ENCODE measurements around the gene ORMDL3. TPM values are rescaled to one million over a fixed set of nuclear protein-coding genes. Genes with fewer than 3 reads are reported as not detected.
A peak's percentile ranks its signal among the peaks of the same experiment; 100 is the strongest.

The ORMDL3 gene
- total RNA-seq, 2 experiments from 2014 or later: 62.6 to 65.9 TPM

DNA sequence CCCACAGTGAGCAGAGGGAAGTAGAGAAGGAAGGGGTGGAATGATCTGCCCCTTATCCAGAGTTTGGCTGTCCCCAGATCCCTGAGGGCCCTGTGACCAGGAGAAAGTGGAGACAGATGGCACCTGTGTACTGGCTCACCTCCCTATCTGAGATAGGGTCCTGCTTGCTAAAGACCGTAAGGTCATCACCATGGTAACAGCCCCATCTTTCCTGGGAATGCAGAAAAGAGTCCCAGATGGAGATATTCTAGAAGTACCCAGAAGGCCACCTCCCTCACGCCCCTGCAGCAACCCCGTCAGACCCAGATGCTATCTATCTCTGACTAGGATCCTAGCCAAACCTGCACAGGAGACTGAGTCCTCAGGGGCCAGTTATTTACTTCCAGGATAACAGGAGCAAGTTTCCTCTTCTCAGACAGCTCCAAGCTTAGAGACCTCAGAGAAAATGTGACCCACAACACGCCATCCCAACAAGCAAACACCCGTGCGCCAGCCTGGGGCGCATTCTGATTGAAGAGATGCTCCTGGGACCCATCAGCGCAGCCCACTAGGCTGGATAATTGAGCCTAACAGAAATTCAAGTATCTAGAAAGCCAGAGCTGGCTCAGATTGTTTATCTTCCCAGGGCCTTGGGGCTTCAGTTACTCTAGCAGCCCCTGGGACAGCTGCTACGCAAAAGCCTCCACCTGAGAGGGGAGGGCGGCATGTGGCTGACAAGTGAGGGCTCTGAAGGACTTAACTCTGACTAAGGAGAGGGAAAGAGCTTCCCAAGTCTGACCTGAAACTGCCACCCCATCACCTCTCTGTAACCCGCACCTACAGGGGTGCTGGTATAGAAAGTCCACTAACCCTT lies 1.9 kb downstream of the ORMDL3 start:
- no peak for DNase-seq (ENCODE audit: low spot score)
- Histone ChIP-seq H3K27ac (ENCODE audit: low read depth, low read length, poor library complexity, severe bottlenecking) (peak overlapping the region; percentile 65), H4K20me1 (ENCODE audit: insufficient read depth, low read length) (no peaks in the 10 kb centered on the region), H3K36me3 (ENCODE audit: insufficient read depth, low read length) (peaks cover 38% of the 10 kb centered on the region), H3K4me1 (ENCODE audit: insufficient read depth, low read length, poor library complexity, severe bottlenecking) (peaks cover 49% of the 10 kb centered on the region), H2AFZ (ENCODE audit: low read length) (no peak overlapping the region; the same call in 1 of the 2 replicates), H3K79me2 (ENCODE audit: insufficient read depth, low read depth, low read length) (peaks cover 35% of the 10 kb centered on the region), H3K9me3 (ENCODE audit: low read length) (no peaks in the 10 kb centered on the region), H3K9me2 (ENCODE audit: insufficient read depth, low read length) (no peaks in the 10 kb centered on the region), H3K4me2 (ENCODE audit: low read length) (peak overlapping the region; percentile 97), H3K4me3 (ENCODE audit: low read depth, low read length, poor library complexity, severe bottlenecking) (peak overlapping the region; percentile 91)
- POLR2A ChIA-PET: interaction anchor here (1.0 to 1.2 kb wide), 2 partner anchors 17 to 30 kb away, joined by 3 read pairs; no protein-coding TSS in a partner anchor
- intact Hi-C loops (cut with micrococcal nuclease; ENCODE audit: unreplicated experiment): loop anchor here (2.0 to 5.0 kb wide), 3 partner anchors 27 to 148 kb away; partner anchors contain the start of gene IKZF3
- no TSS peak for BruUV-seq (replicated peaks)
- CTCF ChIA-PET (ENCODE audit: unreplicated experiment): no interaction called here
- no peak for TF ChIP-seq EZH2phosphoT487 (IDR thresholded peaks at IDR 0.05; ENCODE audit: borderline replicate concordance, low read depth, low read length)
- TF ChIP-seq, protein P1, sequence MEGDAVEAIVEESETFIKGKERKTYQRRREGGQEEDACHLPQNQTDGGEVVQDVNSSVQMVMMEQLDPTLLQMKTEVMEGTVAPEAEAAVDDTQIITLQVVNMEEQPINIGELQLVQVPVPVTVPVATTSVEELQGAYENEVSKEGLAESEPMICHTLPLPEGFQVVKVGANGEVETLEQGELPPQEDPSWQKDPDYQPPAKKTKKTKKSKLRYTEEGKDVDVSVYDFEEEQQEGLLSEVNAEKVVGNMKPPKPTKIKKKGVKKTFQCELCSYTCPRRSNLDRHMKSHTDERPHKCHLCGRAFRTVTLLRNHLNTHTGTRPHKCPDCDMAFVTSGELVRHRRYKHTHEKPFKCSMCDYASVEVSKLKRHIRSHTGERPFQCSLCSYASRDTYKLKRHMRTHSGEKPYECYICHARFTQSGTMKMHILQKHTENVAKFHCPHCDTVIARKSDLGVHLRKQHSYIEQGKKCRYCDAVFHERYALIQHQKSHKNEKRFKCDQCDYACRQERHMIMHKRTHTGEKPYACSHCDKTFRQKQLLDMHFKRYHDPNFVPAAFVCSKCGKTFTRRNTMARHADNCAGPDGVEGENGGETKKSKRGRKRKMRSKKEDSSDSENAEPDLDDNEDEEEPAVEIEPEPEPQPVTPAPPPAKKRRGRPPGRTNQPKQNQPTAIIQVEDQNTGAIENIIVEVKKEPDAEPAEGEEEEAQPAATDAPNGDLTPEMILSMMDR (conservative IDR thresholded peaks at IDR 0.05; ENCODE audit: low read length): no peak

DNA sequence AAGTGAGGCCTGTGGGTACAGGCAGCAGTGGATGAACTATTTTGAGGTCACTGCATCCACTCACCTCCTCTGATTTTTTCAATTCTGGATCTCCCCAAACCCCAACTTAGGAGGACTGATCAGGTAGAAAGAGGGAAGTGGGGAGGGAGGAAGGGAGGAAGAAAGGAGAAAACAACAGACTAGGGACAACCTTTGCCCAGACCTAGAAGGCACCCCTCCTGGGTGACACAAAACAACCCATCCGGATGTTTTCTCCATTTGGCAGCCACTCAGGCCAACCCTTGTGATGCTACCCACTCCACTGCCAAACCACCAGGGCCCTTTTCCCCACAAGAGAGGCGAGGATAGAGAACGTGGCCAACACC lies 2.7 kb downstream of the ORMDL3 start:
- Histone ChIP-seq H3K9me3 (ENCODE audit: low read length) (no peaks in the 10 kb centered on the region), H4K20me1 (ENCODE audit: insufficient read depth, low read length) (no peaks in the 10 kb centered on the region), H3K36me3 (ENCODE audit: insufficient read depth, low read length) (peaks cover 45% of the 10 kb centered on the region), H3K9me2 (ENCODE audit: insufficient read depth, low read length) (no peaks in the 10 kb centered on the region), H3K4me3 (ENCODE audit: low read depth, low read length, poor library complexity, severe bottlenecking) (peak overlapping the region; percentile 91), H3K4me2 (ENCODE audit: low read length) (peak overlapping the region; percentile 97), H3K79me2 (ENCODE audit: insufficient read depth, low read depth, low read length) (peaks cover 35% of the 10 kb centered on the region), H2AFZ (ENCODE audit: low read length) (no peak overlapping the region), H3K4me1 (ENCODE audit: insufficient read depth, low read length, poor library complexity, severe bottlenecking) (peaks cover 49% of the 10 kb centered on the region), H3K27ac (ENCODE audit: low read depth, low read length, poor library complexity, severe bottlenecking) (peak overlapping the region; percentile 65)
- BruUV-seq (replicated peaks): no TSS peak
- no peak for DNase-seq (ENCODE audit: low spot score)
- no peak for TF ChIP-seq EZH2phosphoT487 (IDR thresholded peaks at IDR 0.05; ENCODE audit: borderline replicate concordance, low read depth, low read length)
- TF ChIP-seq, protein P1 (conservative IDR thresholded peaks at IDR 0.05; ENCODE audit: low read length): peak; percentile 40; the same call in 1 of the 2 replicates
- intact Hi-C loops (cut with micrococcal nuclease; ENCODE audit: unreplicated experiment): loop anchor here (5.0 kb wide), 1 partner anchor 147 kb away; no protein-coding TSS in a partner anchor
- ChIA-PET CTCF (ENCODE audit: unreplicated experiment) (no interaction called here), POLR2A (no interaction called here)
